Naive B cell (primary cell): Measurements from ENCODE around the gene JAM3. TPM values are rescaled to one million over a fixed set of nuclear protein-coding genes. Genes with fewer than 3 reads are reported as not detected.

Source experiments
- ATAC-seq, 2 donors: fragments of 150-1000 bp; cut with Tn5 transposase; 2 replicates each; pipeline ENCODE4 v1.10.0; 2021; ENCODE audit warnings: low read depth in 2 of 2, mild to moderate bottlenecking in 2 of 2, moderate library complexity in 2 of 2
- DNase-seq: peaks from one replicate; pipeline ENCODE4 v3.0.0; 2022
- H3K27ac Mint-ChIP-seq, 6 donors: one replicate each; pipeline ENCODE4 v1.8.0; 2020 to 2022; ENCODE audit warnings: mild to moderate bottlenecking in 6 of 6, mixed read lengths in 6 of 6, moderate library complexity in 5 of 6, inconsistent platforms in 2 of 6
- H3K27me3 Mint-ChIP-seq, 3 donors: one replicate each; pipeline ENCODE4 v1.8.0; 2021 to 2022; ENCODE audit warnings: mixed read lengths in 3 of 3, mild to moderate bottlenecking in 1 of 3
- H3K36me3 Mint-ChIP-seq, 2 donors: one replicate each; pipeline ENCODE4 v1.8.0; 2020 to 2022; ENCODE audit warnings: mixed read lengths in 2 of 2, inconsistent platforms in 1 of 2, mild to moderate bottlenecking in 1 of 2
- H3K4me1 Mint-ChIP-seq, 3 donors: one replicate each; pipeline ENCODE4 v1.8.0; 2020 to 2022; ENCODE audit warnings: mixed read lengths in 3 of 3, inconsistent platforms in 1 of 3, mild to moderate bottlenecking in 1 of 3, moderate library complexity in 1 of 3
- H3K4me3 Mint-ChIP-seq, 8 donors: one replicate each; pipeline ENCODE4 v1.8.0; 2020 to 2022; ENCODE audit warnings: mild to moderate bottlenecking in 8 of 8, mixed read lengths in 8 of 8, moderate library complexity in 8 of 8, inconsistent platforms in 2 of 8
- H3K9me3 Mint-ChIP-seq, 7 donors: one replicate each; pipeline ENCODE4 v1.8.0; 2020 to 2022; ENCODE audit warnings: mixed read lengths in 7 of 7, mild to moderate bottlenecking in 5 of 7, inconsistent platforms in 2 of 7, moderate library complexity in 1 of 7
- polyA plus RNA-seq, 6 donors: library from polyadenylated mRNA; unstranded; fragments of 300-500 nt; fragmentation: Illumina TruSeq; gene quantifications; one replicate each; pipeline ENCODE4 v1.2.3, GENCODE V29; 2021; ENCODE audit warnings: low read depth in 6 of 6

Gene JAM3
- polyA plus RNA-seq, 6 donors from 2014 or later = 5.3 to 10.6 (median 6.5) TPM

- H3K27ac Mint-ChIP-seq = no peak overlapping the region
- no peaks in the 10 kb centered on the region for H3K4me1 Mint-ChIP-seq
- peak overlapping the region in 1 of 8 donors; percentile 21 for H3K4me3 Mint-ChIP-seq
- ATAC-seq (no peak), DNase-seq (no peak)
- H3K27me3 Mint-ChIP-seq = peaks cover 26 to 43% (median 27%) of the 10 kb centered on the region in 3 donors
- no peaks in the 10 kb centered on the region for H3K9me3 Mint-ChIP-seq
- H3K36me3 Mint-ChIP-seq = no peaks in the 10 kb centered on the region
These were observed 25.0 kb upstream of the JAM3 start for GRCh38 chr11:134043821-134044420.

DNA sequence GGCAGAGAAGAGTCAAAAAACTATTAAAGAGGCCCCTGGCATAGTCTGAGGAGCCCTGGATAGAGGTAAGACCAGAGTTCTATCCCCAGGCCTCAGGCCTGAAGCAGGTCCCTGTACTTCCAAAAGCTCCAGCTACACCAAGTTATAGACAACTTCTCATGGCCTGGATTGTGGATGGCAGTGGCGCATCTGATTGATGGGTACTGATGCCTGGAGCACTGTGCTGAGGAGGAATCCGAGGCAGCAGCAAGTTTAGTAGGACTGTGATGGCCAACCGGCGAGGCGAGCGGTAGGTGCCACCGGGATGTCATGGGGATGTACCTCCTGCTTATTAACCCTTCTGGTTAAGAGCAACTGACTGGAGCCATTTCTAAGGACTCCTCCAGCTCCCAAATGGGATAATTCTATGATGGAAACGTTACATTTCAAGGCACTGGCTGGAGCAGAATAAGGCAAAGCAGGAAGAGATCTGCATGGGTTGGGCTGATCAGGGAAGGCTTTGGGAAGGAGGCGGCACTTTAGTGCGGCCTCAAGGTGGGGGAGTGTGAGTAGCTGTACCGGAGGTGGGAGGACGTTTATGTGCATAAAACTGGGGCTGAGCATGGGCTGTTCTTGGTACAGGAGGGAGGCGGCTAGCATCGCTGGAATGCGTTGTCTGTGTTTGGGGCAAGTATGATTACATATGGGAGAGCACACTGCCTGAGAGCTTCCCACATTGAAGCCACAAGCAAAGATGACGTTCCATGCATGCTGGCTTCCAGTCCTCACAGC is 24.2 kb upstream of the JAM3 start:
- no peak for DNase-seq

DNA sequence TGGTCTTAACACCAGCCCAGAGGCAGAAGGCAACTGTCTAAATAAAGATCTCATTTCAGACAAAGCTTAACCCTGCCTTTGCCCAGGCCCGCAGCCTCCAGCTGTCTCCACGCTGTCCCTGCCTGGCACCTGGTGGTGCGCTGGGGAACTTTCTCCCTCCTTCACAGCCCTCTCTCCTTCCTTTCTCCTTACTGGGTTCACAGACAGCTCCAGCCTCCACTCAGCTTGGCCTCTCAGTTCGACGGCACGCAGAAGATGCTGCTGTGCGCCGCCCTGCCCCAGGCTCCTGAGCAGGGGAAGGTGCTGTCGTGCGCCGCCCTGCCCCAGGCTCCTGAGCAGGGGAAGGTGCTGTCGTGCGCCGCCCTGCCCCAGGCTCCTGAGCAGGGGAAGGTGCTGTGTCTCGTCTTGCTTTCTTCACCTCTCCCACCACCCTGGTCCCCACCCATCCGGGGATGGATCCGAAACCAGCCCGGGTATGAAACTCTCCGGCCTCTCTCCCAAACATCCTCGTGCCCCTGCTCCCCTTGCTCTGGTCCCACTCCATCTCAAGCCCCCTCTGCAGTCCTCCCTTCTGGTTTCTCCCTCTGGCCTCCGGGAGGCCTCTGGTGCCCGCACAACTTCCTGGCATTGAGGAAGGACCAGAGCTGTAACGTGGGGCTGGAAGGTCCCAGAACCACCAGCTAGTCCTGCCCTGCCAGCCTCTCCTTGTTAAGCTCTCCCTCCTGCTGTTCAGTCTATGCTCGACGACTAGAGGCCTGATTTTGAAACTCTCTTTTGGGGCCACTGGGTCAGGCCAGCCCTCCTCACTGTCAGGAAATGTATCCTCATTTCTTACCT is 22.9 kb upstream of the JAM3 start:
- Mint-ChIP-seq H3K27me3 (peaks cover 33 to 51% (median 41%) of the 10 kb centered on the region in 3 donors), H3K36me3 (no peaks in the 10 kb centered on the region), H3K27ac (peak overlapping the region in 2 of 6 donors; percentile 26 to 62), H3K4me3 (no peak overlapping the region), H3K4me1 (no peaks in the 10 kb centered on the region), H3K9me3 (no peaks in the 10 kb centered on the region)
- DNase-seq (no peak), ATAC-seq (no peak)

More for the DNA sequence above, 24.2 kb upstream of the JAM3 start:
- no peak for ATAC-seq
- no peak overlapping the region for H3K4me3 Mint-ChIP-seq
- H3K9me3 Mint-ChIP-seq = no peaks in the 10 kb centered on the region
- H3K36me3 Mint-ChIP-seq = no peaks in the 10 kb centered on the region
- peaks cover 32 to 51% (median 33%) of the 10 kb centered on the region in 3 donors for H3K27me3 Mint-ChIP-seq
- no peaks in the 10 kb centered on the region for H3K4me1 Mint-ChIP-seq
- no peak overlapping the region for H3K27ac Mint-ChIP-seq

DNA sequence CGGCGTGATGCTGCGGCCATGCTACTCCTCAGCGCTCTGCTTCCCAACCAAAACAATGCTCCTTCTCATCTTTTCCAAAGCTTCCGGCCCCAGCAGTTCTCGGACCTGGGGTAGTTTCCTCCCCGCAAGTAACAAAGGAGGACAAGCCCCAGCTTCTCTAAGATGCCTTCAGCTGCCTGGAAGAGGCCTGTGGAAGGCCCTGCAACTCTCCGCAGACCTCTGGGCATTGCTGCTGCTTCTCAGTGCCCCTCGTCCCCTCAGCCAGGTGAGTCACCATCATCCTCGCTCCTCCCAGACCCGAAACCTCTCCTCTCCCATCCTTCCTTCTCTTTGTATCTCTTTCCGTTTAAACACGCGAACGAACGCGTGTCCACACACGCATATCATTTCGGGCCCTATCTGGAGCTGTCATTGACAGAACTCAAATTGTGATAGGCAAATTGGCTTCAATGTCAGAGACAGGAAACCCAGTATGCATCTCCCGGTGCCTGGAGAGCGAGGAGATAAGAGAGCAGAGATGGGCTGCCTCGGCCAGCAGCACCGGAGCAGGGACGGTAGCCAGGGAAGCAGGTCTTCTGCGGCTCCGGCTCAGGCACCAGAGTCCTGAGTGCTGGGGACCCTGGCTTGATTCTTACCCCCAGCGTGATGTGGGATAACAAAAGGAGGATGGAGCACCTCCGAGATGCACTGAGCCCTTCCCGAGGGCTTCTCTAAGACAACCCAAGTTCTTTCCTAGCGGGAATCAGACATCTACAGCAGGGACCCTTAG is 22.0 kb upstream of the JAM3 start:
- Mint-ChIP-seq H3K4me3 (no peak overlapping the region), H3K9me3 (no peaks in the 10 kb centered on the region), H3K27me3 (peaks cover 33 to 51% (median 41%) of the 10 kb centered on the region in 3 donors), H3K36me3 (no peaks in the 10 kb centered on the region), H3K27ac (peak overlapping the region in 1 of 6 donors; percentile 26), H3K4me1 (no peaks in the 10 kb centered on the region)
- no peak for DNase-seq
- no peak for ATAC-seq

- no peak for DNase-seq
- H3K4me1 Mint-ChIP-seq = no peaks in the 10 kb centered on the region
- ATAC-seq = no peak
- H3K4me3 Mint-ChIP-seq = no peak overlapping the region
- H3K27me3 Mint-ChIP-seq = peaks cover 33 to 51% (median 41%) of the 10 kb centered on the region in 3 donors
- no peak overlapping the region for H3K27ac Mint-ChIP-seq
- no peaks in the 10 kb centered on the region for H3K36me3 Mint-ChIP-seq
- H3K9me3 Mint-ChIP-seq = no peaks in the 10 kb centered on the region
These were observed 21.3 kb upstream of the JAM3 start for GRCh38 chr11:134047586-134047999.

DNA sequence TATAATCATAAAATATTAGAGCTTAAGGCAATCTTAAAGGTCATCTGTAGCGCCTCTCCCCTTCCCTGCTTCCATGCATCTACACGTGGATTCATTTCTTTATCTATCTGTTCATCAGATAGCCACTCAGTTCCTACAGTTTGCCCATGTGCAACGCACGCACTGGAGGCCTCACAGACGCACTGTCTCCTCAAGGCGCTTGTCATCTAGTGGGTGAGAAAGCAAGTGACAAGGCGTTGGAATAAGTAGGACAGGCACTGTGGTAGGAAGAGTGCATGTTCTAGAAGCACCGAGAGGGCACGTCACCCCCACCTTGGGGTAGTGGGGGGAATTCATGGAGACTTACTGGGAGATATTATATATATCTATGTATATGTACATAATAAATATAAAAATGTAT is 20.8 kb upstream of the JAM3 start:
- ATAC-seq (no peak), DNase-seq (no peak)
- H3K4me3 Mint-ChIP-seq = no peak overlapping the region
- H3K36me3 Mint-ChIP-seq = no peaks in the 10 kb centered on the region
- H3K9me3 Mint-ChIP-seq = no peaks in the 10 kb centered on the region
- H3K27ac Mint-ChIP-seq = no peak overlapping the region
- H3K27me3 Mint-ChIP-seq = peaks cover 33 to 53% (median 41%) of the 10 kb centered on the region in 3 donors
- no peaks in the 10 kb centered on the region for H3K4me1 Mint-ChIP-seq

GRCh38 chr11:134049303-134049702 is 19.6 kb upstream of the JAM3 start:
- peak overlapping the region in 1 of 6 donors; percentile 40 for H3K27ac Mint-ChIP-seq
- H3K27me3 Mint-ChIP-seq = peaks cover 33 to 59% (median 41%) of the 10 kb centered on the region in 3 donors
- no peaks in the 10 kb centered on the region for H3K36me3 Mint-ChIP-seq
- no peaks in the 10 kb centered on the region for H3K4me1 Mint-ChIP-seq
- no peak for ATAC-seq
- H3K4me3 Mint-ChIP-seq = no peak overlapping the region
- no peak for DNase-seq
- H3K9me3 Mint-ChIP-seq = peaks cover 0 to 1% (median 0%) of the 10 kb centered on the region in 7 donors

- peak overlapping the region in 1 of 8 donors; percentile 36 for H3K4me3 Mint-ChIP-seq
- peak overlapping the region in 2 of 6 donors; percentile 19 to 81 for H3K27ac Mint-ChIP-seq
- peak; percentile 67 for DNase-seq
- ATAC-seq = peak; percentile 89
- peaks cover 0 to 1% (median 0%) of the 10 kb centered on the region in 7 donors for H3K9me3 Mint-ChIP-seq
- no peaks in the 10 kb centered on the region for H3K4me1 Mint-ChIP-seq
- H3K36me3 Mint-ChIP-seq = no peaks in the 10 kb centered on the region
- peaks cover 26 to 48% (median 45%) of the 10 kb centered on the region in 3 donors for H3K27me3 Mint-ChIP-seq
These were observed 18.1 kb upstream of the JAM3 start for GRCh38 chr11:134050541-134051383.

DNA sequence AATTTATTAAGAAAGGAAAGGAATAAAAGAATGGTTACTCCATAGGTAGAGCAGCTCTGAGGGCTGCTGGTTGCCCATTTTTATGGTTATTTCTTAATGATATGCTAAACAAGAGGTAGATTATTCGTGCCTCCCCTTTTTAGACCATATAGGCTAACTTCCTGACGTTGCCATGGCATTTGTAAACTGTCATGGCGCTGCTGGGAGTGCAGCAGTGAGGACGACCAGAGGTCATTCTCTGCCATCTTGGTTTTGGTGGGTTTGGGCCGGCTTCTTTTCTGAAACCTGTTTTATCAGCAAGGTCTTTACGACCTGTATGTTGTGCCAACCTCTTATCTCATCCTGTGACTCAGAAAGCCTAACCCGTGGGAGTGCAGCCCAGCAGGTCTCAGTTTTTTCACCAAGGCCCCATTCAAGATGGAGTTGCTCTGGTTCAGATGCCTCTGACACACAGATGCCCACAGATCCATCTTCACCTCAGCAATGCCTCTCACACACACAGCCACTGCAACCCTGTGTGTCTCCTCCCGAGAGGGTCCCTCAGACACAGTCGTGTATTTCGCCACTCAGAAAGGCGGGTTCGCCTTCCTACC is 16.4 kb upstream of the JAM3 start:
- Mint-ChIP-seq H3K4me1 (no peaks in the 10 kb centered on the region), H3K36me3 (no peaks in the 10 kb centered on the region), H3K4me3 (peak overlapping the region in 1 of 8 donors; percentile 29), H3K9me3 (peaks cover 0 to 1% (median 0%) of the 10 kb centered on the region in 7 donors), H3K27ac (no peak overlapping the region), H3K27me3 (peaks cover 18 to 31% (median 28%) of the 10 kb centered on the region in 3 donors)
- no peak for ATAC-seq
- DNase-seq = no peak

DNA sequence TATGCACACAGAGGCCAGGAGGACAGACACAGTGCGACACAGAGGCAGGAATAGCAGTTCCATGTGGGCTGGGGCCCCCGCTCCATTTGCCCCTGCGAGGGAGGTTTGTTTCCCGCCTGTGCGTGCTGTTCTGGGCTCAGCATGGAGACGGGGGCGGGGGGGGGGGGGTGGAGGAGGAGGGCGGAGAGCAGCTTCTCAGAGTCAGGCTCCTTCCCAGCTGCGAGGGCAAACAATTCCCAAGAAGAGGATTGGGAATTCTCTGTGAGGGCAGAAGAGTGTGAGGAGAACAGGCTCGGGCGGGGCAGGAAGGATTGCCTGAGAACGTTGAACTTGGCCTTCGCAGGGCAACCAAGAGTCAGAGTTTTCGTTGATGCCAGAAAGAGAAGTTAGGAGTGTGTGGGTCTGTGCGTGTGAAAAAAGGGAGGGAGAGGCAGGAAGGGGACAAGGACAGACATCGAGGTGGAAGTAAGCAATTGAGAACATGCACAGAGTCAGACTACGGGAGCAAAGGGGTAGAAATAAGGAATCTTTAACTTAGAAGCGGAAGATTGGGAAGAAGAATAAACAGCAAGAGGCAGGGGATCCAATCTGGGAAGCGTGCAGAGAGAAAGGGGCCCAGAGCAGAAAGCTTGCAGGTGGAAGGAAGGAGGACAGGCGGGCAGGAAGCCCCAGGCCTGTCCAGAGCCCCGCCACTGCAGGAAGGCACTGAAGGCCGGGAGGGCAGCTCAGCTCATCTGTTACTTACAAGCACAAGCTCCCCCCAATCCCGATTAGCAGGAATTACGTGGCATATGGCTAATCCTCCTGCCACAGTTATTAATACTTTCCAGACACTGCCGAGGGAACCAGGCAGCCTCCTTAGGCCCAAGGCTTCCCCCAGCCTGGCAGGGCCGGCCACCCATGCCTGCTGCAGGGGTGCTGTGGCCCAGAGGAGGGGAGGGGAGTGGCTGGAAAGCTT is 15.6 kb upstream of the JAM3 start:
- Mint-ChIP-seq H3K36me3 (peaks cover 0 to 5% of the 10 kb centered on the region in 2 donors), H3K4me1 (no peaks in the 10 kb centered on the region), H3K9me3 (peaks cover 0 to 1% (median 0%) of the 10 kb centered on the region in 7 donors), H3K4me3 (no peak overlapping the region), H3K27me3 (peaks cover 11 to 31% (median 27%) of the 10 kb centered on the region in 3 donors), H3K27ac (no peak overlapping the region)
- DNase-seq (no peak), ATAC-seq (no peak)

GRCh38 chr11:134055029-134055428 is 13.8 kb upstream of the JAM3 start:
- Mint-ChIP-seq H3K9me3 (peaks cover 0 to 1% (median 0%) of the 10 kb centered on the region in 7 donors), H3K36me3 (peaks cover 0 to 6% of the 10 kb centered on the region in 2 donors), H3K27me3 (peaks cover 13 to 25% (median 24%) of the 10 kb centered on the region in 3 donors), H3K4me3 (no peak overlapping the region), H3K27ac (no peak overlapping the region), H3K4me1 (no peaks in the 10 kb centered on the region)
- DNase-seq (no peak), ATAC-seq (no peak)
